NK-92 (cell line): ENCODE results near the gene AIRE.
"Not testable (repeated sequence)": the region's sequence is repeated elsewhere in the genome, so short reads cannot be mapped to it uniquely, and the experiment has no call there.

Source experiments
- DNase-seq: peaks from one replicate; lab custom pipeline; 2025; ENCODE audit not compliant: unreplicated experiment; lab: John Stamatoyannopoulos, UW

Gene AIRE

DNA sequence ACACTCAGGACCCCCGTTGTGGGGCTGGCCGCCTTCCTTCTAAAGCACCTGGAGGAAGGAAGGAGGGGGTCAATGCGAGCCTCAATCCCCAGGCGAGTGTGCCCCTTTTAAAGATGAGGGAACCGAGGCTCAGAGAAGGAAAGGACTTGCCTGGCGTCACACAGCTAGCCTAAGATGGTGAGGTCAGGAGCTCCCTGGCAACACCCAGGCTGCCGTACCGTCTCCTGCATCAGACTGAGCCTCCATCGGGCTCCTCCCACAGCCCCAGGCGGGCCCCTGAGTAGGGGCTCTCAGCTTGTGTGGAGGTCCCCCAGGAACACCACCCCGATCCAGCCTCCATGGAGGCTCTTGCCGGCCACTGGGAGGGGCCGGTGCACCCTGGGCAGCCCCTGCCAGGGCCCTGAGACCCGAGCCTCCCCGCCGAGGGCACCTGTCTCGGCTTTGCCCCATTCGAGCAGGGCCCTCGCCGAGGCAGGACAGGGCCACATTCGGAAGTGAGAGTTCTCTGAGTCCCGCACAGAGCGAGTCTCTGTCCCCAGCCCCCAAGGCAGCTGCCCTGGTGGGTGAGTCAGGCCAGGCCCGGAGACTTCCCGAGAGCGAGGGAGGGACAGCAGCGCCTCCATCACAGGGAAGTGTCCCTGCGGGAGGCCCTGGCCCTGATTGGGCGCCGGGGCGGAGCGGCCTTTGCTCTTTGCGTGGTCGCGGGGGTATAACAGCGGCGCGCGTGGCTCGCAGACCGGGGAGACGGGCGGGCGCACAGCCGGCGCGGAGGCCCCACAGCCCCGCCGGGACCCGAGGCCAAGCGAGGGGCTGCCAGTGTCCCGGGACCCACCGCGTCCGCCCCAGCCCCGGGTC is at the start of gene AIRE:
Gene AIRE (plus strand): TSS at position 739 of the 855 bp plus-strand sequence. CDS start 131 bp downstream, outside the sequence.
- no peak for DNase-seq

DNA sequence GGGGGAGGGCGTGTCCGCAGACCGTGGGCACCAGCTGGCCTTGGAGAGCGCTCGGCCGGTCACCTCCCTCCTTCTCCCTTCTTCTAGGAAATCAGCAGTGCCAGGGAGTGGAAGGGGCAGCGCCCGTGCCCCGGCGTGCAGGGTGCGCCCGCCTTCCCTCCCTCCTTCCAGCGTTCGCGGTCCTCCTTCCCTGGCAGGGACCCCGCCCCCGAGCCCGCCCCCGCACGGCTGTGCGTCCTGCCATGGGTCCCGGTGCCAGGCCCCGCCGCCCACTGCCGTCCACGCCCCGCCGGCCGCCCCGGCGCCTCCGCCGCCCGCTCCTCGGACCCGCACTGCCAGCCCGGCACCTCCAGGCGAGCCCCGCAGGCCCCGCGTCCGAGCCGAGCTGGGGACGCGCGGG is 45.3 kb upstream of the AIRE start:
- not testable (repeated sequence) for DNase-seq

DNA sequence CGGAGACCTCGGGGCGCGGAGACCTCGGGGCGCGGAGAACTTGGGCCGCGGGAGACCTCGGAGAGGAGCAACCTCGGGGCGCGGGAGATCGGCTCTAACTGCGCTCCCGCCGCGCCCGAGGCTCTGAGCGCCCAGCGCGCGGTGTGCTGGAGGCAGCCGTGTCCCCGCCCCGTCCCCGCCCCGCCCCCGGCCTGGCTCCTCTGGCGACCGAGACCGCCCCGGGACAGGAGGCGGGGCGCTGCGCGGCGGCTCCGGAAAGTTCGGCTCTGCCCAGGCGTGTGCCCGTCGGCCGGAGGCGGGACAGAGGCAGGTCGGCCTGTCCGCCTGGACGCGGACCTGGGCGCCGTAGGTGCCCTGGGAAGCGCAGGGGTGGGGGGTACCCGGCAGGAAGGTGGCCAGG is 44.8 kb upstream of the AIRE start, which contains the start of gene ICOSLG:
Gene ICOSLG (minus strand): TSS at position 102 of the 400 bp plus-strand sequence. CDS start 126 bp downstream, outside the sequence.
- not testable (repeated sequence) for DNase-seq

DNA sequence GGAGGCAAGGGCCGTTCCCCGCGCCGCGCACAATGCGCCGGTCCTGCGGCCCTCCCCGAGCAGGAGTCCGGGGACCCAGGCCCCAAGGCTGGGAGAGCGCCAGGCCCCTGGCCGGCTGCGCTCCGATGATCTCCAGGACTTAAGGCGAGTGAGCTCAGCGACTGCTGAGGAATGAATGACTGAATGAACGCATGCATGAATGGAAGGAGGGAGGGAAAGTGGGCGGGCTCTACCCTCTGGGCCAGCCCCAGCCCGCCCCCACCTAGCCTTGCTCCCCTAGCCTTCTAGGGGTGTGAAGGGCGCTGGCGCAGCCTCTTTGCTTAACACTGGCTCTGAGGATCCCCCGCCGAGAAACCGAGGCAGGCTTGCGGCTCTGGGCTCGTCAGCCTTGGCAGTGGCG is 44.4 kb upstream of the AIRE start:
- DNase-seq = not testable (repeated sequence)

DNA sequence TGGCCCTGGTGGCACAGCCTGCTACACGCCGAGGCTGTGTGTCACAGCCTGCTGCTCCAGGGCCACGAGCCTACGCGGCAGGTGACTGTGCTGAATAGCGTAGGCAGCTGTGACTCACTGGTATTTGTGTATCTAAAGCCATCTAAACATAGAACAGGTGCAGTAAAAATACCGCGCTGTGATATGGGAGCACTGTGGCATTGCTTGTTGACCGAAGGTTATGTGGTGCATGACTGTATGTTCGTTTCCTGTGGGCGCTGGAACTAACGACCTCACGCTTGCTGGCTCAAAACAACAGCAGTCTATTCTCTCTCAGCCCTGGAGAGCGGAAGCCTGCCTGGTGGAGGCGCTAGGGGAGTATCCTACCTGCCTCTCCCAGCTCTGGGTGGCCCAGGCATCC is 41.7 kb upstream of the AIRE start:
- DNase-seq = not testable (repeated sequence)

DNA sequence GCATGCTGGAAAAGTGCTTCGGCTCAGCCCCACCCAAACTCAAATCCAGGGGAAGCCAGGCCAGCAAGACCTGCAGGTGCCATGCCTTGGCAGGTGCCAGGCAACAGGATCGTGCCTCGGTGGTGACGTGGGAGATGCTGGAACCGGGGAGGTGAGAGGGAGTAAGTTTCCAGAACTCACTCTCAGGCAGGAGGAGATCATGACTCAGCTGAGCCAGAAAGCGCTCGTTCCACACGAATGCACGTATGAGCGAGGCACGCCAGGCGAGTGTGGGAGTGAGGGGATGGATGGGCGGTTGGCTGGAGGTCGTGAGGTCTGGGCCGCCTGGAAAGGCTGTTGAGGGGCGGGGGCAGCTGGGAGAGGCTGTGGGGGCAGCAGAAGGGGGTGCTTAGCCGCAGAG is 37.8 kb upstream of the AIRE start:
- not testable (repeated sequence) for DNase-seq

DNA sequence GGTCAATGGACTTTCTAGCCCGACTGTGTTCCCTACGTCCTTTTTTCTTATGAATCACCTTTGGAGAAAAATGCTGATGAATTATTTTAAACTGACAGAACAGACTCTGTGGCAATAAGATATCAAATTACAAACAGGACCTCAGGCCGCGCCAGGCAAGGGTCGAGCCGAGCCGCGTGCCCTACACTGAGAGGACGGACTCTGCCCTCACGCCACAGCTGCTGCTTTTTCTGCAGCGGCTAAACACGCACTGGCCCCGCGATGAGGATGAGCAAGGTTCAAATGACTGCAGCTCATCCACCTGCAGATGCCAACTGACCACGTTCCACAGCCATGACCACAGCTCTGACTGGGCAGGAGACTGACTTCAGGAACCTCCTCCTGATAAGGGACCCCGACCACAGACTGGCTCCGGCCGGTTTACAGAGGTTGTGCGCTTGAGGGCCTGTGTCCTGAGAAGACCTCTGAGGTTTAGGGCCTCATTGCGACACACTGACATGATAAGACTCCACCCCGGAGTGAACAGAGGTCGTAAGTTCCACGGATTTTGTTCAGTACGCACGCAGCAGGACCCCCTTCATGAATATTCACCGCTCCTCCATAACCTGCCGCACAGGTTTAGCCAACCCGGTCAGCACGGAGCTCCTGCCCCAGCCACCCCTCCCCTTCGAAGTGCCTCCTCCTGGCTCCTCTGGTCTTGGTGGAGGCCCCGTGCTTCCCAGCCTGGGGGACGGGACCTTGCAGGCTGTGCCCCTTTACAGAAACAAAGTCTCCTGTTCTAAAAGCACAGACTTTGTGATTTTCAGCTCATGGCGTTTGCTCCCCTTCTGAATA is 36.3 kb upstream of the AIRE start:
- not testable (repeated sequence) for DNase-seq

DNA sequence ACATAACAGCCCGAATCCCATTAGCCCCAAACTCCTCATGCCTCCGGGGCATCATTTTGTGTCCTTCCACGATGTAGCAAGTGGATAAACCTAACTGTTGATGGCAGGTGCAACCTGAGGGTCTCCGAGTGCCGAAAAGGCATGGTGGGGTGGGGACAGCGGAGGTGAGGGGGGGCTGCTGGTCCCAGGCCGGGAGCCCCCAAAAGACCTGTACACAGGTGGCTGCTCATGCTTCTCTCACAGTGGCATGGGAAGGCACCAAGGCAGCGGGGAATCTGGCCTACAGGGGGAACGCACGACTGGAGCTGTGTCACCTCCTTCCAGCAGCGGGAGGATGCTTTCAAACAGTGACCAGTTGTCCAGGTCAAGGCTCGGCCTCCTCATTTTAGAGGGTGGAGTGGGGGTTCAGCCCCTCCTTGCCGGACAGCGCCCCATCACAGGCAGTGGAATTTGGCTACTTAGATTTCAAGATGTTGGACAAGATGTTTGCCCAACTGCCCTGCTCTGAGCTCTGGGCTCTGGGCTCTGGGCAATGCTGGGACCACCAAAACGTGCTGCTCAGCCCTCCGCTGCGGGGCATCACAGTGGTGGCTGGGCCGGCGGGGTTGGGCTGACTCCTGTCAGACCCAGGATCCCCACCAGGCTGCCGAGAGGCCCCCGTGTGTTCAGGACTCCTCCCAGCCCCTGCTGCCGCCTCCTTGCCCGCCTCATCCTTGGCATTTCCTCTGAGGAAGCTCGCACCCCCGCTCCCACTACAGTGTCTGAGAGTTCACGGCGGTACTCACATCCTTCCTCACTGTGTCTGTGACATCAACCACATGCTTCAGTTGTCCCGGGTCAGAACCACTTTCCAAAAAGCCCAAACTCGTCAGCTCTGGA is 31.6 kb upstream of the AIRE start:
- no peak for DNase-seq

DNA sequence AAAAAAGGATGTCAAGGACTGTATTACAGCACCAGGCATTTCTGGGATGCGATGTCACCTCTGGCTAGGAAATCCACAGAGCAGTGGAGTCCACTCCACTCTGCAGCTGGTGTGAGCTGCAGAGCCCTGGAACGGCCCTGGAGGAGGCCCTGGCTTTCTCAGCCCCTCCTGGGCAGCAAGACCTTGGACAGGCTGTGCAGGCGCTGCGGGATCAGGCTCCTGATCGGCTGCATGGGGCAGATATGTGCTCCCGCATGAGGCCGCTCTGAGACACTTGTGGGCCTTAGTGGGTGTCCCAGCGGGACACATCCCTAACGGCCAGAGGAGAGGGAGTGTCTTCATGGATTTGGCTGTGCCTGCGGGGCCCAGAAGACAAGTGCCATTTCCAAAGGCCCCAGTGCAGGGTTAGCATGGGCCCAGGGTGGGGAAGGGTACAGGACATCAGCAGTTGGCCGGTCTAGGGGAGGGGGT is 30.1 kb upstream of the AIRE start:
- DNase-seq = no peak

DNA sequence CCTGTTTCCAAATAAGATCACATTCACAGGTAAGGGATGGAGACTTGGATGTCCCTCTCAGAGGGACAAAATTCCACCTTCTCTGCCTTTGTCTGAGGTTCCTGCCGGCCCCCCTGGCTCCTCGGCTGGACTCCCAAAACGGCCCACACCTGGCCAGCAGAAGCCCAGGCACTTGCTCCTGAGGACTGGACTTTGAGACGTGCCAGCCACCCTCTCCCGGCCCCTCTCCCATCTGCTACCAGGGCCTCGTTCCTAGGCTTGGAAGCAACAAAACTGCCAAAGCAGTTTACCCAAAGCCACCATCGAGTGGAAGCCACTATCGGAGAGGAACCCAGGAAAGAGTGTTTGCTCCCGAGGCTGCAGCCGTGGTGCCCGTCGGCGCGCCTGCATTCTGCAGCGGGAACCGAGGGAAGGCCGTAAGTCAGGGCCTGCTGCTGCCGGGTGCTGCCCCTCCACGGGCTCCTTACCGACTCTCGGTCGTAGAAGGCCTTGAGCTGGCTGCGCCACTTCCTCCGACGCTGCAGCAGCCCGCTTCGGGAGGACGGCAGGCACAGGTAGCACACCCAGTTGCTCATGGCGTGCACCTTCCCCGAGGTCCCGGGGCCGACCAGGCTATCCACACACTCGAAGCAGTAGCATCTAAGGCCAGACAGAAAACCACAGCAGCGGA is 27.5 kb upstream of the AIRE start:
- DNase-seq = no peak

DNA sequence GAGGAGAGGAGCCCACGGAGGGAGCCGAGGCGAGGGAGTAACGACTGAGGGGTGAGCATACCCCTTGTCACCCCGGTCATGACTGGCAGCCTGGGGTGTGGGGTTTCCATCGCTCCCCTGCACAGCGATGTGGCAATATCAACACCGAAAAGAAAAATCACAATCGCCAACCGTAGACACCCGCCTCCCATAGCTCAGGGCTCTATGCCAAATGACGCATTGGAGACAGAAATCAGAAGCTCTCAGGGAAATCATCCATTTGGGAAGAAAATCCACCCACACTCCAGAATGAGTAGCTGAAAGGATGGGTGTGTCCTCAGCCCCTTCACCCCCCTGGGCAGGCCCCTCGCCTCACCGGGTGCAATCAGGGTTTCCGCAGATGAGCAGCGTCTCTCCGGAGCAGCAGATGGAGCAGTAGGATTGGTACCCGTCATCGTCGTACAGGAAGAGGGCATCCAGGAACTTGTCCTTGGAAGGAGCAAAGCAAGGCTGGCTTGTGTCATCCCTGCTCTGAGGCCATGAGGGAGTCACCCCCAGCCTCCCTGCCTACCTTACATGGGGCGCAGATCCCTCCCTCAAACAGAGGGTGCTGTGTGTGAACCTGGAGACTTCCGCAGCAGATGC is 26.5 kb upstream of the AIRE start:
- no peak for DNase-seq

DNA sequence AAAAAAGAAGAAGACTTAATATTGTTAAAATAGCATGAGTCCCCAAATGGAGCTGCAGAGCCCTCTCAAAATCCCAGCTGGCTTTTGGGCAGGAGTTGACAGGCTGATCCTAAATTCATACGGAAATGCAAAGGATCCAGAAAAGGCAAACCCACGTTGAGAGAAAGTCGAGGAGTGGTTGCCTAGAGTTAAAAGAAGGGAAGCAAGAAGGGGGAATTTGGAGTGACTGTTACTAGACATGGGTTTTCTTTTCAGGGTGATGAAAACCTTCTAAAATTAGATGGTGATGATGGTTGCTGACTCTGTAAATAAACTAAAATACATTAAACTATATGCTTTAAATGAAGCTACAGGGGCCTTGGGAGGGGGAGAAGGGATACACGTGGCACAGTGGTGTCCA is 25.6 kb upstream of the AIRE start:
- no peak for DNase-seq

DNA sequence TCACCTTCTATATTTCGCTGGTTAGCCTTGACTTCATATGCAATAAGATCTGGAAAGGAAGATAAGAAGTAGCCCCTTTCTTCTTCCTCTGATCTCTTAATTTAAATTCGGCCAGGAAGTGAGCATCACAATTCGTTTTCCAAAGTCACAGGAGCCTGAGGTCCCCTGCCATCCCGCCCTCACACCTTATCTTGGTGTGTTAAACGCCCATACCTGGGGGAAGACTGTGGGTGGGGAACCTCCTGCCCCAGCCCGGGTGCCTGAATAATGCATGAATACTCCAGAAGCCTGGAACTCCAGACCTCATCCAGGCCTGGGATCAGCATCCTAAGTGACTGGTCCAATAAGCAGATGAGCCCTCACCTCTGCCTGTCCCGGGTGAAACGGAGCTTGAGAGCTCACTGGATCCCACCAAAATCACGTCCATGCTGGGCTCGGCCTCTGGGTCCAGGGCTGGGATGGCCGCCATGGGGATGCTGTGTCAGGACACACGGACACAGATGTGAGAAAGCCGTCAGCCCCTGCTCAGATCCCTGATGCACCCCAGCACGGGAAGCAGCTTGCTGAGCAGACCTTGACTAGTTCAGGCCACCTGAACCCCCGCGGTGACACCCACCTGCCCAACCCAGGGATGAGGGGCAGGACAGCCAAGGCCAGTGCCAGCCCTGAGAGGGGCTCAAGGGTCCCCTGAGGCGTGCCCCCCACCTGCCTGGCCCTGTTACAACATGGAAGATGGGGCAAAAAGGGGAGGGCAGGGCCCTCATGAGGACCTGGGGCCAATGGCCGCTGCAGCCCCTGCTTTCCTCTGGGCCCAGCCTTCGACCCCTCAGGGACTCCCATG is 24.7 kb upstream of the AIRE start:
- no peak for DNase-seq

DNA sequence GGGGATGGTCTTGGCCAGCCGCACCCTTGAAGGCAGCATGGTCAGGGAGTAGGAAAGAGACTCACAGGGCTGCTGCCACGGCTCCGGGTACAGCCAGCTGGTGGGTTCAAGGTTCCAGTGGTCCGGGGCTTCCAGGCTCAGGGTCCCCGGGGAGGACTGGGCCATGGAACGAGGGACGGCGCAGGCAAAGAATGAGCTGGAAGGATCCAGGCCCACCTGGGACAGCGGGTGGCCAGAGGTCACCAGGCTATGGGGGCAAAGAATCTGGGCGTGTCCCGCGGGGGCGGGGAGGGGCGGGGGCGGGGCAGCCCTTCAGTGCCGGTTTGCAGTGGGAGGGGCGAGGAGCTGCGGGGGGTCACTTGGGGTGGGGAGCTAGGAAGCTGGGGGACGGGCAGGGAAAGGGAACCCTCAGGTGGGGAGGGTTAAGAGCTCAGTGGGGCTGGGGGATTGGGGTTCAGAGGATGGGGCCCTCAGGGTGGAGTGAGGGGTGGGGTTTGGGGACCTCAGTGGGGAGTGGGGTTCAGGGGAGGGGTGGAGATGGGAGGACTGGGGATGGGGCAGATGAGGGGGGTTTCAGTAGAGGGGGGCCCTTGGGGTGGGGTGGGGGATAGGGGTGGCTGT is 23.9 kb upstream of the AIRE start, which contains the start of gene DNMT3L:
Gene DNMT3L (minus strand): TSS at position 223 of the 621 bp plus-strand sequence. CDS start 638 bp downstream, outside the sequence.
- no peak for DNase-seq

DNA sequence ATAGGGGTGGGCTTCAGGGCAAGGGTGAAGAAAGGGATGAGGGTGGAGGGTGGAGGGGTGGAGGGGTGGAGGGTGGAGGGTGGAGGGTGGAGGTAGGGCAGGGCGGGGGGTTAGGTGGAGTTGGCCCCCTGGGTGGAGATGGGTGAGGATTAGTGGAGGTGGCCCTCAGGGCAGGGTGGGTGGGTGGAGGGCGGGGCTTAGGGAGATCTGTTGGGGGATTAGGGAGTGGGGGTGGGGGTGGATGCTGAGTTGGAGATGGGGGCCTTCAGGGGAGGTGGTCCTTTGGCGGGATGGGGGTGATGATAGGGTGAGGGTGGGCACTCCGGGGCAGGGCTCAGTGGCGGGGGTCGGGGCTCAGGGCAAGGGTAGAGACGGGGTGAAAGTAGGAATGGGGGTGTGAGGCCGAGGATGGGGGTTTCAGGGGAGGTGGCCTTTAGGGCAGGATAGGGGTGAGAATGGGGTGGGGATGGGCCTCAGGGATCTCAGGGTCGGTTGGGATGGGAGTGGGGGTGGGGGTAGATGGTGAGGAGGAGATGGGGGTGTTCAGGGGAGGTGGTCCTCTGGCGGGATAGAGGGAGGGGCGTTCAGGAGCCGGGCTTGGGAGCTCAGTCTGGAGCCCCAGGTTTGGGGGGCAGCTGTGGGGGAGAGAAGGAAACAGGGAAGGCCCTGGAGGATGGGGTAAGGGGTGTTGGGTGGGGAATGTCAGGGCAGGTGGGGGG is 23.2 kb upstream of the AIRE start:
- DNase-seq = no peak

DNA sequence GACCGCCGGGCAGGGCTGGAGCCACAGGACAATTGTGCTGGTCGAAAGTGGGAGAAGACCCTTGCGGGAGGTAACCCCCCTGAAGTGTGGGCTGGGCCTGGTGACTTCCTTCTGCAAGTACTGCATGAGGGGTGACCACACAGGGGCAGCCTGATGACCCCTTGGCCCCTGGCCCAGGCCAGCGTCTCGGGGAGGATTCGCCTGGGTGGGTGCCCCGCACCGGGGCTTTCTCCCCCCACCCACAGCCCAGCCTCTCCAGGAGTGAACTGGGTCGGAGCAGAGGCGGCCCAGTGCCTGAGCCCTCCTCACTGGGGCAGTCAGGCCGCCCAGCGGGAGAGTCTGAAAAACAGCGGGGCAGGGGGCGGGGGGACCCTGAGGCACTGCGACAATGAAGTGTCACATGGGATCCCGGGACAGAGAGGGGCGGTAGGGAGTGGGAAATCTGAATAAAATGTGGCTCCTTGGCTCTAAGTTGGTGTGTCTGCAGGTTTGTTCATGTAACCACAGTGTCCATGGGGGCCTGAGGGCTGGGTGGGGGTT is 22.4 kb upstream of the AIRE start:
- no peak for DNase-seq

DNA sequence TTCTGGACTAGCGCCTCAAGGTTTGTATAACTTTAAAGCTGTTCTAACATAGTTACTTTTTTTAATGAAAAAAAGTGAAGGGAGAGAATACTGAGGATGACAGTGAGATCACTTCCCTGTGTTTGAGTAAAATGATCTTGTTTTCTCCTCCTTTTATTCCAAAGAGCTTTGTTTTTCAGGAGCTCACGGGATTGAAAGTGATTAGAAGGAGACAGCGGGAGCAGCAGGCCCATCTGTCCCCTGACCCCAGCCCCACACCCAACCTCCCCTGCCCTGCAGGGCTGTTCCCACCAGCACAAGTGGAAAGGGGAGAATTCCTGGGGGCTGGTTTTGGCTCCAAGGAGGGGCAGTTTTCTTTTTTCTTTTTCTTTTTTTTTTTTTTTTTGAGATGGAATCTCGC is 21.9 kb upstream of the AIRE start:
- DNase-seq = no peak
